ENCODE data around the gene SPINT3. TPM values are rescaled to one million over a fixed set of nuclear protein-coding genes. Genes with fewer than 3 reads are reported as not detected.

SPINT3 gene, protein sequence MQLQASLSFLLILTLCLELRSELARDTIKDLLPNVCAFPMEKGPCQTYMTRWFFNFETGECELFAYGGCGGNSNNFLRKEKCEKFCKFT
- not detected in 2 replicates for total RNA-seq

DNA sequence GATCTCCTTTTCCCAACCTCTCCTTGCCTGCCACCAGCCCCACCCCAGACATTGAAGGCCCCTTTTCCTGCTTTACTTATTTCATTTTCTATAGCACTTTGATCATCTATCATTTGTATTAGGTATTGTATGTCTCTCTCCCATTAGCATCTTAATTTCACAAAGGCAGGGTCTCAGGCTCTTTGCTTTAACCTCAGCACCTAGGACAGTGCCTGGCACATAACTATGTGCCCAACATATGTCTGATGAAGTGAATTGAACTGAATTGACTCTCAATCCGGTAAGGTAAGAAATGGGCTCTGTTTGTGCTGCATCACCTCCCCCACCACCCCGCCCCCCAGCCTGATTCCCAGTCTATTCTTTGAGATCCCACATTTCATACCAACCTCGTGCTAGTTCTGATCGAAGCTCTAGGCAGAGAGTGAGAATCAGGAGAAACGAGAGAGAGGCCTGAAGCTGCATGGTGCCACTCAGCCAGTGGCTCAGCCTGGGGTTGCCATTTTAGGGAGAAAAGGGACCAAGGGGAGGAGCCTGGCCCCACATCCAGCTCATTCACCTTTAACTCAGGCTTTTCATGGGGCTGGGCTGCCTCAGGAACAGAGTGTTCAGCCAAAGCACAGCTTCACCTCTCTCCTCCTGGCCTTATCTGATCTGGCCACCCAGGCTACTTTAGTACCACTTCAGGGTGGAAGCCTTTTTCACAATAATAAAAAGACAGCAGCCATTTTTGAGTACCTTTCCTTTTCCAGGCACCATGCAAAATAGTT, at the start of gene SPINT3:
SPINT3 (minus strand) TSS at position 476 of the 767 bp plus-strand sequence; CDS start at position 462, 14 bp downstream.
- TF ChIP-seq, protein P1, sequence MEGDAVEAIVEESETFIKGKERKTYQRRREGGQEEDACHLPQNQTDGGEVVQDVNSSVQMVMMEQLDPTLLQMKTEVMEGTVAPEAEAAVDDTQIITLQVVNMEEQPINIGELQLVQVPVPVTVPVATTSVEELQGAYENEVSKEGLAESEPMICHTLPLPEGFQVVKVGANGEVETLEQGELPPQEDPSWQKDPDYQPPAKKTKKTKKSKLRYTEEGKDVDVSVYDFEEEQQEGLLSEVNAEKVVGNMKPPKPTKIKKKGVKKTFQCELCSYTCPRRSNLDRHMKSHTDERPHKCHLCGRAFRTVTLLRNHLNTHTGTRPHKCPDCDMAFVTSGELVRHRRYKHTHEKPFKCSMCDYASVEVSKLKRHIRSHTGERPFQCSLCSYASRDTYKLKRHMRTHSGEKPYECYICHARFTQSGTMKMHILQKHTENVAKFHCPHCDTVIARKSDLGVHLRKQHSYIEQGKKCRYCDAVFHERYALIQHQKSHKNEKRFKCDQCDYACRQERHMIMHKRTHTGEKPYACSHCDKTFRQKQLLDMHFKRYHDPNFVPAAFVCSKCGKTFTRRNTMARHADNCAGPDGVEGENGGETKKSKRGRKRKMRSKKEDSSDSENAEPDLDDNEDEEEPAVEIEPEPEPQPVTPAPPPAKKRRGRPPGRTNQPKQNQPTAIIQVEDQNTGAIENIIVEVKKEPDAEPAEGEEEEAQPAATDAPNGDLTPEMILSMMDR (IDR thresholded peaks at IDR 0.05; ENCODE audit: extremely low read depth, low read depth, low read length) = no peak
- no peak for DNase-seq (ENCODE audit: insufficient read length, low spot score, missing footprints)
- no peak within 1 kb of the TSS for H3K27ac ChIP-seq (ENCODE audit: low read depth, low read length)
- H3K27me3 ChIP-seq (ENCODE audit: insufficient read depth, low read length) = peaks cover 2% of the 10 kb centered on the region
- H4K20me1 ChIP-seq (ENCODE audit: insufficient read depth, low read length) = no peaks in the 10 kb centered on the region
- H3K79me2 ChIP-seq (ENCODE audit: insufficient read depth, low read length) = no peaks in the 10 kb centered on the region
- no peaks in the 10 kb centered on the region for H3K9me3 ChIP-seq (ENCODE audit: low read depth, low read length)
- H3K4me1 ChIP-seq (ENCODE audit: insufficient read depth, low read length) = no peaks in the 10 kb centered on the region
- no peak within 1 kb of the TSS for H2AFZ ChIP-seq (ENCODE audit: low read length)
- no peak within 1 kb of the TSS for H3K4me2 ChIP-seq (ENCODE audit: insufficient read depth, low read length)
- H3K4me3 ChIP-seq (ENCODE audit: insufficient read depth, low read length) = no peak within 1 kb of the TSS
- H3K36me3 ChIP-seq (ENCODE audit: insufficient read depth, low read length) = no peaks in the 10 kb centered on the region

DNA sequence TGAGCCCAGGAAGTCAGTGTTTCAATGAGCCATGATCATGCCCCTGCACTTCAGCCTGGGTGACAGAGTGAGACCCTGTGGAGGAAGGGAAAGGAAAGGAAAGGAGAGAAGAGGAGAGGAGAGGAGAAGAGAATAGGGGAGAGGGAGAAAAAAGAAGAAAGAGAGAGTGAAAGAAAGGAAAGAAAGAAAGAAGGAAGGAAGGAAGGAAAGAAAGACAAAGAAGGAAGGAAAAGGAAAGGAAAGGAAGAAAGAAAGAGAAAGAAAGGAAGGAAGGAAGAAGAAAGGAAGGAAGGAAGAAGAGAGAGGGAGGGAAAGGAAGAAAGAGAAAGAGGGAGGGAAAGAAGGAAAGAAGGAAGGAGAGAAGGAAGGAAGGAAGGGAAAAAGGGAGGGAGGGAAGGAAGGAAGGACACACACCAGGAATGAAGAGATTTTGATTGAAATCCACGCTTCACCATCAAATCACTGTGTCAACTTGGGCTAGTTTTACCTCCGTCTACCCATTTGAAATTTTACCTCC, 49.4 kb upstream of the SPINT3 start:
- Histone ChIP-seq H3K4me3 (ENCODE audit: insufficient read depth, low read length) (no peak overlapping the region), H3K27me3 (ENCODE audit: insufficient read depth, low read length) (peaks cover 5% of the 10 kb centered on the region), H3K4me2 (ENCODE audit: insufficient read depth, low read length) (no peak overlapping the region), H2AFZ (ENCODE audit: low read length) (no peak overlapping the region), H3K79me2 (ENCODE audit: insufficient read depth, low read length) (no peaks in the 10 kb centered on the region), H3K4me1 (ENCODE audit: insufficient read depth, low read length) (no peaks in the 10 kb centered on the region), H4K20me1 (ENCODE audit: insufficient read depth, low read length) (no peaks in the 10 kb centered on the region), H3K36me3 (ENCODE audit: insufficient read depth, low read length) (no peaks in the 10 kb centered on the region), H3K27ac (ENCODE audit: low read depth, low read length) (no peak overlapping the region), H3K9me3 (ENCODE audit: low read depth, low read length) (no peaks in the 10 kb centered on the region)
- DNase-seq (ENCODE audit: insufficient read length, low spot score, missing footprints) = no peak
- TF ChIP-seq, protein P1 (IDR thresholded peaks at IDR 0.05; ENCODE audit: extremely low read depth, low read depth, low read length) = no peak

DNA sequence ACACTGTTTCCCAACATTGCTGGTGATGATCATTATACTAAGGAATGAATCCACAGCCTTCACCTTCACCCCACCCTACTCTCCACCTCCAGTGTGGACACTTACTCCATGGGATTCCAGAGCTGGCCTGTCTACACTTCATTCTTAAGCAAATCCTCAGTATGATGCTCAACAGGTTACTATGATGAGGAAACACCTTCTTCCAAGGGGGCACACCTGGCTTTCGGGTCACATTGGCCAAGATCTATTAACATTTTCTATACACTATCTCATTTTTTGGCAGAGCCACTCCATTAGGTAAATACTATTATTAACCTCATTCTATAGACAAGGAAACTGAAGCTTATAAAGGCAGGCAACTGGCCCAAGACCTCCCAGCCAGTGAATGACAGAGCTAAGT, 39.8 kb upstream of the SPINT3 start:
- no peaks in the 10 kb centered on the region for H3K79me2 ChIP-seq (ENCODE audit: insufficient read depth, low read length)
- H4K20me1 ChIP-seq (ENCODE audit: insufficient read depth, low read length) = no peaks in the 10 kb centered on the region
- no peaks in the 10 kb centered on the region for H3K36me3 ChIP-seq (ENCODE audit: insufficient read depth, low read length)
- H3K27ac ChIP-seq (ENCODE audit: low read depth, low read length) = no peak overlapping the region
- no peak overlapping the region for H3K4me2 ChIP-seq (ENCODE audit: insufficient read depth, low read length)
- peaks cover 11% of the 10 kb centered on the region for H3K27me3 ChIP-seq (ENCODE audit: insufficient read depth, low read length)
- no peaks in the 10 kb centered on the region for H3K9me3 ChIP-seq (ENCODE audit: low read depth, low read length)
- TF ChIP-seq, protein P1 (IDR thresholded peaks at IDR 0.05; ENCODE audit: extremely low read depth, low read depth, low read length) = no peak
- H2AFZ ChIP-seq (ENCODE audit: low read length) = no peak overlapping the region
- H3K4me3 ChIP-seq (ENCODE audit: insufficient read depth, low read length) = no peak overlapping the region
- no peak for DNase-seq (ENCODE audit: insufficient read length, low spot score, missing footprints)
- H3K4me1 ChIP-seq (ENCODE audit: insufficient read depth, low read length) = no peaks in the 10 kb centered on the region

DNA sequence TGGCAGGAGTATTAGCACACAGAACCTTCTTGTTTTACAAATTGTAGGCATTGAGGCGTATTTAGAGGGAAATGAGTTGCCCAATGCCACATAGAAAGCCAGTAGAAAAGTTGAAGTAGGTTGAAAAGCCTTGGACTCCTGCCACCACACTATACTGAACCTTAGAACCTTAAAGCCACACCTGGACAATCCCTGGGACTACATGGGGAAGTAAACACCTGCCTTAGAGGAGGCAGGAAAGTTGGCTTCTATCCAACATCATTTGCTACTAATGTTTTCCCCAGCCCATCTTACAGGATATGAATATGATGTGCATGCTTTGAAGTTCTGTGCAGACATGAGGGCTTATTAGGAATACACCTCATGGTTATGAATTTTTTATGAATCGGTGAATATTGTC, 37.0 kb upstream of the SPINT3 start:
- Histone ChIP-seq H3K27ac (ENCODE audit: low read depth, low read length) (no peak overlapping the region), H3K4me2 (ENCODE audit: insufficient read depth, low read length) (no peak overlapping the region), H2AFZ (ENCODE audit: low read length) (no peak overlapping the region), H3K36me3 (ENCODE audit: insufficient read depth, low read length) (no peaks in the 10 kb centered on the region), H3K9me3 (ENCODE audit: low read depth, low read length) (no peaks in the 10 kb centered on the region), H3K4me3 (ENCODE audit: insufficient read depth, low read length) (no peak overlapping the region), H3K27me3 (ENCODE audit: insufficient read depth, low read length) (peaks cover 9% of the 10 kb centered on the region), H3K4me1 (ENCODE audit: insufficient read depth, low read length) (no peaks in the 10 kb centered on the region), H3K79me2 (ENCODE audit: insufficient read depth, low read length) (no peaks in the 10 kb centered on the region), H4K20me1 (ENCODE audit: insufficient read depth, low read length) (no peaks in the 10 kb centered on the region)
- no peak for DNase-seq (ENCODE audit: insufficient read length, low spot score, missing footprints)
- TF ChIP-seq, protein P1 (IDR thresholded peaks at IDR 0.05; ENCODE audit: extremely low read depth, low read depth, low read length) = no peak
